Peyer's patch (tissue), 4 donors: ENCODE results near the gene WDFY4.

ENCODE experiments used
- CTCF ChIP-seq, 6 experiments: fragments of 450-650 bp in 4 of 6; fragments of 200-600 bp in 2 of 6; sonication (generic) in 1 of 6; IDR thresholded peaks; one replicate each; pipeline ENCODE4 v1.5.1; 2017 to 2019; ENCODE audit warnings: antibody characterized with exemption in 6 of 6, mild to moderate bottlenecking in 3 of 6, moderate library complexity in 1 of 6
- POLR2A ChIP-seq, 2 donors: fragments of 450-650 bp; IDR thresholded peaks; one replicate each; pipeline ENCODE4 v1.5.1; 2017; ENCODE audit warnings: antibody characterized with exemption in 2 of 2, mild to moderate bottlenecking in 2 of 2, moderate library complexity in 2 of 2

DNA sequence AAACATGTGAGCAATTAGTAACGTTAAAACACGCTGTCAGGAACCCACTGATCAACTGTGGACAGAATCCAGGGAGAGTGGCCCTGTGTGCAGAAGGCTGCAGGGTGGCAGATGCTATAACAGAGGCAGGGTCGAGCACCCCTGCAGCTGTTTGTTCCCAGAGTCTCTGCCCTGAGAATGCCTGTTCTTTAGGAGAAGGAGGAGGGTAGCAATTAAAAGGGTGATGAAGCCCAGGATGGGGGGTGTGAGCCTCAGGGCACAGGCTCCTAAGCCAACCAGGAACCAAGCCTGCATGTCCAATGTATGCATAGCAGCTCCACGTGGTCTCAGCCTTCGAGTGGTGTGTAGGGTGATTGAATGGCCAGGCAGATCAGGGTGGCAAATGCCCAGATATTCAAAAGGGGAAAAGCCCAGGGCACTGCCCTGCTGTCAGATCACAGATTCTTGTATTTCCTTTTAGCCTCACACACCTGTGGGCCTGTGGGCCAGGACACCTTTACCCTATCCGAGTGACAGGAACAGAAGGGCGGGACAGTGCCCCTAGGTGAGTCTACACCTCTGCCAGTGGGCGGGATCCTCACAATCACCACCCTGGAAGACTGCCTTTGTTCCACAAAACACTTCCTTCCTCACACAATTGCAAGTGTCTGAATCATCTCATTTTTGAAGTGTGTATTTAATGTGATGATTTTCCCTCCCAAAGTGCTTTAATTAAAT, 7.3 kb downstream of the WDFY4 start:
- TF ChIP-seq CTCF (IDR thresholded peaks at IDR 0.05) (no peak), POLR2A (IDR thresholded peaks at IDR 0.05) (no peak)
